Testis (tissue), 2 donors: Measurements from ENCODE around the gene ZHX3.

ENCODE experiments used
- CTCF ChIP-seq, 3 experiments: fragments of 450-650 bp in 2 of 3; fragments of 200-600 bp in 1 of 3; sonication (generic) in 1 of 3; IDR thresholded peaks; one replicate each; pipeline ENCODE4 v1.5.1; 2016 to 2019; ENCODE audit warnings: antibody characterized with exemption in 3 of 3, mild to moderate bottlenecking in 2 of 3, moderate library complexity in 1 of 3
- POLR2A ChIP-seq: fragments of 450-650 bp; IDR thresholded peaks from one replicate; pipeline ENCODE4 v1.6.1; 2017; ENCODE audit warnings: antibody characterized with exemption, mild to moderate bottlenecking, moderate library complexity

- no peak for TF ChIP-seq CTCF (IDR thresholded peaks at IDR 0.05)
- no peak for TF ChIP-seq POLR2A
Measured at GRCh38 chr20:41268402-41268801, 49.1 kb downstream of the ZHX3 start.
